Neural crest cell (in vitro differentiated cells): Measurements from ENCODE around the gene KCP. TPM values are rescaled to one million over a fixed set of nuclear protein-coding genes. Genes with fewer than 3 reads are reported as not detected.

Experiments
- DNase-seq: peaks from one replicate; pipeline ENCODE4 v3.0.0; 2021; ENCODE audit warnings: low read depth, mixed read lengths, low spot score
- H3K27ac Mint-ChIP-seq: one replicate; pipeline ENCODE4 v1.8.0; 2021; ENCODE audit warnings: mild to moderate bottlenecking, mixed read lengths; ENCODE audit not compliant: unreplicated experiment
- H3K27me3 Mint-ChIP-seq: 2 replicates; pipeline ENCODE4 v1.8.0; 2021; ENCODE audit warnings: low read depth, mild to moderate bottlenecking, mixed read lengths
- H3K36me3 Mint-ChIP-seq: 2 replicates; pipeline ENCODE4 v1.8.0; 2021; ENCODE audit warnings: low read depth, mild to moderate bottlenecking, mixed read lengths
- H3K4me1 Mint-ChIP-seq: 2 replicates; pipeline ENCODE4 v1.8.0; 2021; ENCODE audit warnings: mixed read lengths
- H3K4me3 Mint-ChIP-seq: one replicate; pipeline ENCODE4 v1.8.0; 2021; ENCODE audit warnings: mild to moderate bottlenecking, mixed read lengths
- H3K9me3 Mint-ChIP-seq: 2 replicates; pipeline ENCODE4 v1.8.0; 2021; ENCODE audit warnings: mixed read lengths
- total RNA-seq: library from RNA; stranded (reverse); gene quantifications from 2 replicates; pipeline ENCODE4 v1.2.1, GENCODE V29; 2021
- TF ChIP-seq, protein P1 (sequence below): fragments of 200-600 bp; sonication (generic); conservative IDR thresholded peaks from 2 replicates; pipeline ENCODE4 v1.5.0; 2021; ENCODE audit warnings: antibody characterized with exemption, mild to moderate bottlenecking

KCP gene
- total RNA-seq, 1 donor from 2014 or later: 2.9 TPM

DNA sequence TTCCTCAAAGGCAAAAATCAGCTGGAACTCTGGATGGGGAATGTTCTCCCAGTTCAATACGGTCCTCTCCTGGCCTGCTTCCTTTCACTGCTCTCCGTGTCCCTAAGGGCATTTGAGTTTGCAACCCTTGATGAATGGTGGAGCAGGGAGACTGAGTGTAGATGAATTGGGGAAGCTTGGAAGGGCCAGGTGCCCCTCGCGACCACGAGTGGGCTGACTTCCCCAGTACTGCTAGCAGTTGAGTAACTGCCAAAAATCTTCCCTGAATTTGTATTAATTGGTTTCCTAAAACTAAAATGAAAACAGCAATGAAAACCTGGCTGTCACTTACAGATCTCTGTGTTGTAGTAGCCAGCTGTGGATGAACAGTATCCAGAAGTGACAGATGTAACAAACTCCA lies 40.8 kb upstream of the KCP start:
- Mint-ChIP-seq H3K36me3 (peaks cover 8% of the 10 kb centered on the region), H3K4me3 (no peak overlapping the region), H3K9me3 (no peaks in the 10 kb centered on the region), H3K27me3 (peaks cover 4% of the 10 kb centered on the region), H3K4me1 (peaks cover 4% of the 10 kb centered on the region), H3K27ac (no peak overlapping the region)
- no peak for DNase-seq
- TF ChIP-seq, protein P1, sequence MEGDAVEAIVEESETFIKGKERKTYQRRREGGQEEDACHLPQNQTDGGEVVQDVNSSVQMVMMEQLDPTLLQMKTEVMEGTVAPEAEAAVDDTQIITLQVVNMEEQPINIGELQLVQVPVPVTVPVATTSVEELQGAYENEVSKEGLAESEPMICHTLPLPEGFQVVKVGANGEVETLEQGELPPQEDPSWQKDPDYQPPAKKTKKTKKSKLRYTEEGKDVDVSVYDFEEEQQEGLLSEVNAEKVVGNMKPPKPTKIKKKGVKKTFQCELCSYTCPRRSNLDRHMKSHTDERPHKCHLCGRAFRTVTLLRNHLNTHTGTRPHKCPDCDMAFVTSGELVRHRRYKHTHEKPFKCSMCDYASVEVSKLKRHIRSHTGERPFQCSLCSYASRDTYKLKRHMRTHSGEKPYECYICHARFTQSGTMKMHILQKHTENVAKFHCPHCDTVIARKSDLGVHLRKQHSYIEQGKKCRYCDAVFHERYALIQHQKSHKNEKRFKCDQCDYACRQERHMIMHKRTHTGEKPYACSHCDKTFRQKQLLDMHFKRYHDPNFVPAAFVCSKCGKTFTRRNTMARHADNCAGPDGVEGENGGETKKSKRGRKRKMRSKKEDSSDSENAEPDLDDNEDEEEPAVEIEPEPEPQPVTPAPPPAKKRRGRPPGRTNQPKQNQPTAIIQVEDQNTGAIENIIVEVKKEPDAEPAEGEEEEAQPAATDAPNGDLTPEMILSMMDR: no peak

DNA sequence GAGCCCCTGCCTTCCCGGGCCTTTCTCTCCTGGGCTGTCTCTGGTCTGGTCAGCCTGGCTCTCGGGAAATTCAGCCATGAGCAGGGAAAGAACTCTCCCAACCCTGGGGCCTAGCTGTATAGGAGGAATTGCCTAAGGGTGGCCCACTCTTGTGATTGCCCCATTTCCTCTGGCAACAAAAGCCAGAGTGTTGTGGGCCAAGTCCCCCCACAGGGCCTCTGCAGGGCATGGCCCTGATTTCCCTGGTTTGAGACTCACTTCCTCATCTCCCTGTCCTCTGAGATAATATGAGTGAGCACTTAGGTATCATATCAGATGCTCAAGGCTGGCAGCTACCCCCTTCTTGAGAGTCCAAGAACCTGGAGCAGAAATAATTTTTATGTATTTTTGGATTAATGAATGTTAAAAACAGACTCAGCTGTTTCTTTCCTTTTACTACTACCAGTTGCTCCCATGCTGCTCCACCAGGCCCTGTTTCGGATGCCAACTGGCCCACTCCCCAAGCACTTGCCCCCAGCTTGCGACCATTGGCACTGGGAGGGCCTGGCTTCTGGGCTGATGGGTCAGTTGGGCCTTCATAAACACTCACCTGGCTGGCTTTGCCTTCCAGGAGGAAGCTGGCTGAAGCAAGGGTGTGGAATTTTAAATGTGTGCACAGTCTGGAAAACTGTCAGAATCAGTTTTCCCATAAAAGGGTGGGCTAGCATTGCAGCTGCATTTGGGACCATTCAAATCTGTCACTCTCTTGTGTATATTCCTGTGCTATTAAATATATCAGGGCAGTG lies 38.7 kb upstream of the KCP start:
- peaks cover 4% of the 10 kb centered on the region for H3K36me3 Mint-ChIP-seq
- H3K27me3 Mint-ChIP-seq: peaks cover 7% of the 10 kb centered on the region
- no peak overlapping the region for H3K4me3 Mint-ChIP-seq
- no peaks in the 10 kb centered on the region for H3K9me3 Mint-ChIP-seq
- no peak for DNase-seq
- H3K4me1 Mint-ChIP-seq: no peaks in the 10 kb centered on the region
- no peak overlapping the region for H3K27ac Mint-ChIP-seq
- TF ChIP-seq, protein P1: no peak

DNA sequence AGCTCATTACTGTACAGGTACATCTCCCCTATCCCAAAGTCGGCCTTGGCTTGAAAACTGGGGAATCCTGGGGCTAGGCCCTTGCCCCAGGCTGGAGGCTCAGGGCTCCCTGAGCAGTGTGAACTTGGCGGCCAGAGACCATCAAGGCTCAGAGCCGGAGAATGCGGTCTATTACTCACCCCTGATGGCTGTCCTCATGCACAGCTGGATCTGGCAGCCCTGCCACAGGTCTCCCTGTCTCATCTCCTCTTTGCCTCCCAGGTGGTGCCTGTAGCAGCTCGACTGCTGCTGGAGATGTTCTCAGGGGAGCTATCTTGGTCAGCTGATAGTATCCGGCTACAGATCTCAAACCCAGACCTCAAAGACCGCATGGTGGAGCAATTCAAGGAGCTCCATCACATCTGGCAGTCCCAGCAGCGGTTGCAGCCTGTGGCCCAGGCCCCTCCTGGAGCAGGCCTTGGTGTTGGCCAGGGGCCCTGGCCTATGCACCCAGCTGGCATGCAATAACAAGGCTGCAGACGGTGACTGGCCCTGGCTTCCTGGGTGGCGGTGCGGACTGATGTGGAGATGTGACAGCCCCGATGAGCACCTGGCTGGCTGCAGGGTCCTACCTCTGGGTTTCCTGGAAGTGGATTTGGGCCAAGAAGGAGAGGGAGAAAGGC lies 37.9 kb upstream of the KCP start:
- Mint-ChIP-seq H3K36me3 (peaks cover 4% of the 10 kb centered on the region), H3K4me3 (no peak overlapping the region), H3K27ac (no peak overlapping the region), H3K4me1 (no peaks in the 10 kb centered on the region), H3K27me3 (peaks cover 7% of the 10 kb centered on the region), H3K9me3 (no peaks in the 10 kb centered on the region)
- DNase-seq: no peak
- TF ChIP-seq, protein P1: no peak

DNA sequence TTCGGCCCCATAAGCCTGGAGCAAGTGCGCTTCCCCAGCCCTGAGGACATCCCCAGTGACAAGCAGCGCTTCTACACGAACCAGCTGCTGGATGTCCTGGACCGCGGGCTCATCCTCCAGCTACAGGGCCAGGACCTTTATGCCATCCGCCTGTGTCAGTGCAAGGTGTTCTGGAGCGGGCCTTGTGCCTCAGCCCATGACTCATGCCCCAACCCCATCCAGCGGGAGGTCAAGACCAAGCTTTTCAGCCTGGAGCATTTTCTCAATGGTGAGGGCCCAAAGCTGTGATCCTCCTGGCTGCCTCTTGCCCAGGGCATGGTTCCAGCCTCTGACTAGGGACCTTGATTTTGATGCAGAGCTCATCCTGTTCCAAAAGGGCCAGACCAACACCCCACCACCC lies 37.3 kb upstream of the KCP start:
- Mint-ChIP-seq H3K9me3 (no peaks in the 10 kb centered on the region), H3K27me3 (peaks cover 7% of the 10 kb centered on the region), H3K27ac (no peak overlapping the region), H3K4me3 (no peak overlapping the region), H3K36me3 (peaks cover 4% of the 10 kb centered on the region), H3K4me1 (no peaks in the 10 kb centered on the region)
- TF ChIP-seq, protein P1: no peak
- no peak for DNase-seq

DNA sequence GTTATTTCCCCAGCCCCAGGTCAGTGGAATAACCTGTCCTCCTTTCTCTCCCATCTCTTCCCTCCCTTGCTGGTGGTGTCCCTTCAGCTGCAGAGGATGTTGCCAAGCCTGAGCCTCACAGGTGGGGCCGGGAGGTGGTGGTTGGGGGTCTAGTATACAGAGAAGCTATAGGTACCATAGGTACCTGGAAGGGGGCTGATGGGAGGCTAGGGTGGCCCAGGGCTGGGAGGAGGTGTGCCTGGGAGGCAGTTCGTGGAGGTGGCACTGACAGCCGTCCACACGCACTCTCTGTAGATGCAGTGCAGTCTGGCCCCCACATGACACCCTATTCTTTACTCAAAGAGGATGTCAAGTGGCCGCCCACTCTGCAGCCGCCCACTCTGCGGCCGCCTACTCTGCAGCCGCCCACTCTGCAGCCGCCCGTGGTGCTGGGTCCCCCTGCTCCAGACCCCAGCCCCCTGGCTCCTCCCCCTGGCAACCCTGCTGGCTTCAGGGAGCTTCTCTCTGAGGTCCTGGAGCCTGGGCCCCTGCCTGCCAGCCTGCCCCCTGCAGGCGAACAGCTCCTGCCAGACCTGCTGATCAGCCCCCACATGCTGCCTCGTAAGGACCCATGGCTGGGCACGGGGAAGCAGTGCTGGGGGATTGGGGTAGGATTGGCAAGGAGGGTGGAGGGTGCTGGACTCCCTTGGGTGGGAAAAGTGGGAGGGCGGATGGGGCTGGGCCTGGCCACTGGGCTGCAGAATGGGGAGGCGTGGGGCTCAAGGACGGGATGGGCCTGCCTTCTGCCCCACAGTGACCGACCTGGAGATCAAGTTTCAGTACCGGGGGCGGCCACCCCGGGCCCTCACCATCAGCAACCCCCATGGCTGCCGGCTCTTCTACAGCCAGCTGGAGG lies 36.7 kb upstream of the KCP start:
- Mint-ChIP-seq H3K36me3 (no peaks in the 10 kb centered on the region), H3K27ac (no peak overlapping the region), H3K4me3 (no peak overlapping the region), H3K4me1 (no peaks in the 10 kb centered on the region), H3K27me3 (peaks cover 7% of the 10 kb centered on the region), H3K9me3 (no peaks in the 10 kb centered on the region)
- no peak for DNase-seq
- TF ChIP-seq, protein P1: peak; percentile 27
